HEK293 (cell line): ENCODE results near the gene ECHDC1.

ENCODE experiments used
- SETDB1 ChIP-seq: IDR thresholded peaks from one replicate; pipeline ENCODE4 v1.6.1; 2017; ENCODE audit warnings: mild to moderate bottlenecking, low read length, moderate library complexity, mixed read lengths; ENCODE audit not compliant: insufficient read length
- YY1 ChIP-seq: fragments of 450-650 bp; formaldehyde crosslinking; IDR thresholded peaks from 2 replicates; pipeline ENCODE4 v1.5.1; 2018; ENCODE audit warnings: missing biosample characterization, missing genetic modification characterization
- ZFP37 ChIP-seq: fragments of 450-650 bp; formaldehyde crosslinking; IDR thresholded peaks from 2 replicates; pipeline ENCODE4 v1.5.1; 2016; ENCODE audit warnings: missing biosample characterization, missing genetic modification characterization
- ZNF121 ChIP-seq: fragments of 450-650 bp; formaldehyde crosslinking; IDR thresholded peaks from 2 replicates; pipeline ENCODE4 v1.5.1; 2016; ENCODE audit warnings: missing biosample characterization, missing genetic modification characterization
- ZNF184 ChIP-seq: fragments of 450-650 bp; IDR thresholded peaks from 2 replicates; pipeline ENCODE4 v1.5.1; 2018; ENCODE audit warnings: missing biosample characterization, mild to moderate bottlenecking, missing genetic modification characterization
- ZNF23 ChIP-seq: fragments of 450-650 bp; formaldehyde crosslinking; IDR thresholded peaks from 2 replicates; pipeline ENCODE4 v1.5.1; 2016; ENCODE audit warnings: missing biosample characterization, missing genetic modification characterization, borderline replicate concordance
- ZNF354C ChIP-seq: fragments of 450-650 bp; formaldehyde crosslinking; IDR thresholded peaks from 2 replicates; pipeline ENCODE4 v1.5.1; 2016; ENCODE audit warnings: missing biosample characterization, missing genetic modification characterization, low read depth, borderline replicate concordance
- ZNF366 ChIP-seq: fragments of 450-650 bp; formaldehyde crosslinking; conservative IDR thresholded peaks from 2 replicates; pipeline ENCODE4 v1.5.1; 2016; ENCODE audit warnings: missing biosample characterization, missing genetic modification characterization
- ZNF624 ChIP-seq: fragments of 450-650 bp; formaldehyde crosslinking; IDR thresholded peaks from 2 replicates; pipeline ENCODE4 v1.5.1; 2017; ENCODE audit warnings: missing biosample characterization, missing genetic modification characterization
- ZNF670 ChIP-seq: fragments of 450-650 bp; formaldehyde crosslinking; IDR thresholded peaks from 2 replicates; pipeline ENCODE4 v1.5.1; 2016; ENCODE audit warnings: missing biosample characterization, missing genetic modification characterization, low read depth
- TF ChIP-seq, protein P1 (sequence below): fragments of 450-650 bp; formaldehyde crosslinking; IDR thresholded peaks from 2 replicates; pipeline ENCODE4 v1.5.1; 2016; ENCODE audit warnings: missing biosample characterization, missing genetic modification characterization
- TF ChIP-seq, protein P2 (sequence below): fragments of 450-650 bp; formaldehyde crosslinking; IDR thresholded peaks from 2 replicates; pipeline ENCODE4 v1.5.1; 2016; ENCODE audit warnings: missing biosample characterization, missing genetic modification characterization
- TF ChIP-seq, protein P3 (sequence below): fragments of 450-650 bp; formaldehyde crosslinking; IDR thresholded peaks from 2 replicates; pipeline ENCODE4 v1.5.1; 2016; ENCODE audit warnings: missing biosample characterization, missing genetic modification characterization

DNA sequence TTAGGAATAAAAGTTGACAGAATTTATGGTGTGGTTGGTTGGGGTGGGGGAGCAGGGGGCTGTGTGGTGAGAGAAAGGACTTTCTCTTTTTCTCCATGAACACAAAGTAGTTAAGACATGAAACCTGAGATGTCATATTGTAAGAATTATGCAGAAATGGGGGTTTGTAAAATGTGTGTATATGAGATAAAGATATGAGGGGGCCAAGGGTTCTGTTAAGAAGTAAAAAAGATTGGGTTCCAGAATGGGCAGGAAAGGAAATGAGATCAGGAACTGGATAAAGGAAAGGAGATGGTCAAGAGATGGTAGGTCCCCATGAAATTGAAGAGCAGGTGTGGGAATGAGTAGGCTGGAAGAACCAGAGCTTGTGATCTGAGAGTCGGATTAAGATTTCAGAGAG is 67.1 kb downstream of the ECHDC1 start:
- TF ChIP-seq ZNF670 (tag by site-specific recombination): no peak
- TF ChIP-seq, protein P1, sequence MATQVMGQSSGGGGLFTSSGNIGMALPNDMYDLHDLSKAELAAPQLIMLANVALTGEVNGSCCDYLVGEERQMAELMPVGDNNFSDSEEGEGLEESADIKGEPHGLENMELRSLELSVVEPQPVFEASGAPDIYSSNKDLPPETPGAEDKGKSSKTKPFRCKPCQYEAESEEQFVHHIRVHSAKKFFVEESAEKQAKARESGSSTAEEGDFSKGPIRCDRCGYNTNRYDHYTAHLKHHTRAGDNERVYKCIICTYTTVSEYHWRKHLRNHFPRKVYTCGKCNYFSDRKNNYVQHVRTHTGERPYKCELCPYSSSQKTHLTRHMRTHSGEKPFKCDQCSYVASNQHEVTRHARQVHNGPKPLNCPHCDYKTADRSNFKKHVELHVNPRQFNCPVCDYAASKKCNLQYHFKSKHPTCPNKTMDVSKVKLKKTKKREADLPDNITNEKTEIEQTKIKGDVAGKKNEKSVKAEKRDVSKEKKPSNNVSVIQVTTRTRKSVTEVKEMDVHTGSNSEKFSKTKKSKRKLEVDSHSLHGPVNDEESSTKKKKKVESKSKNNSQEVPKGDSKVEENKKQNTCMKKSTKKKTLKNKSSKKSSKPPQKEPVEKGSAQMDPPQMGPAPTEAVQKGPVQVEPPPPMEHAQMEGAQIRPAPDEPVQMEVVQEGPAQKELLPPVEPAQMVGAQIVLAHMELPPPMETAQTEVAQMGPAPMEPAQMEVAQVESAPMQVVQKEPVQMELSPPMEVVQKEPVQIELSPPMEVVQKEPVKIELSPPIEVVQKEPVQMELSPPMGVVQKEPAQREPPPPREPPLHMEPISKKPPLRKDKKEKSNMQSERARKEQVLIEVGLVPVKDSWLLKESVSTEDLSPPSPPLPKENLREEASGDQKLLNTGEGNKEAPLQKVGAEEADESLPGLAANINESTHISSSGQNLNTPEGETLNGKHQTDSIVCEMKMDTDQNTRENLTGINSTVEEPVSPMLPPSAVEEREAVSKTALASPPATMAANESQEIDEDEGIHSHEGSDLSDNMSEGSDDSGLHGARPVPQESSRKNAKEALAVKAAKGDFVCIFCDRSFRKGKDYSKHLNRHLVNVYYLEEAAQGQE (tag by site-specific recombination): no peak
- no peak for TF ChIP-seq YY1 (tag by site-specific recombination)
- TF ChIP-seq, protein P2, sequence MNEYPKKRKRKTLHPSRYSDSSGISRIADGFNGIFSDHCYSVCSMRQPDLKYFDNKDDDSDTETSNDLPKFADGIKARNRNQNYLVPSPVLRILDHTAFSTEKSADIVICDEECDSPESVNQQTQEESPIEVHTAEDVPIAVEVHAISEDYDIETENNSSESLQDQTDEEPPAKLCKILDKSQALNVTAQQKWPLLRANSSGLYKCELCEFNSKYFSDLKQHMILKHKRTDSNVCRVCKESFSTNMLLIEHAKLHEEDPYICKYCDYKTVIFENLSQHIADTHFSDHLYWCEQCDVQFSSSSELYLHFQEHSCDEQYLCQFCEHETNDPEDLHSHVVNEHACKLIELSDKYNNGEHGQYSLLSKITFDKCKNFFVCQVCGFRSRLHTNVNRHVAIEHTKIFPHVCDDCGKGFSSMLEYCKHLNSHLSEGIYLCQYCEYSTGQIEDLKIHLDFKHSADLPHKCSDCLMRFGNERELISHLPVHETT (tag by site-specific recombination): no peak
- TF ChIP-seq, protein P3, sequence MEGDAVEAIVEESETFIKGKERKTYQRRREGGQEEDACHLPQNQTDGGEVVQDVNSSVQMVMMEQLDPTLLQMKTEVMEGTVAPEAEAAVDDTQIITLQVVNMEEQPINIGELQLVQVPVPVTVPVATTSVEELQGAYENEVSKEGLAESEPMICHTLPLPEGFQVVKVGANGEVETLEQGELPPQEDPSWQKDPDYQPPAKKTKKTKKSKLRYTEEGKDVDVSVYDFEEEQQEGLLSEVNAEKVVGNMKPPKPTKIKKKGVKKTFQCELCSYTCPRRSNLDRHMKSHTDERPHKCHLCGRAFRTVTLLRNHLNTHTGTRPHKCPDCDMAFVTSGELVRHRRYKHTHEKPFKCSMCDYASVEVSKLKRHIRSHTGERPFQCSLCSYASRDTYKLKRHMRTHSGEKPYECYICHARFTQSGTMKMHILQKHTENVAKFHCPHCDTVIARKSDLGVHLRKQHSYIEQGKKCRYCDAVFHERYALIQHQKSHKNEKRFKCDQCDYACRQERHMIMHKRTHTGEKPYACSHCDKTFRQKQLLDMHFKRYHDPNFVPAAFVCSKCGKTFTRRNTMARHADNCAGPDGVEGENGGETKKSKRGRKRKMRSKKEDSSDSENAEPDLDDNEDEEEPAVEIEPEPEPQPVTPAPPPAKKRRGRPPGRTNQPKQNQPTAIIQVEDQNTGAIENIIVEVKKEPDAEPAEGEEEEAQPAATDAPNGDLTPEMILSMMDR (tag by site-specific recombination): no peak
- TF ChIP-seq ZNF184 (tag by site-specific recombination): no peak
- TF ChIP-seq ZFP37 (tag by site-specific recombination): no peak
- no peak for TF ChIP-seq SETDB1
- TF ChIP-seq ZNF354C (tag by site-specific recombination): no peak
- TF ChIP-seq ZNF121: no peak
- no peak for TF ChIP-seq ZNF624 (tag by site-specific recombination)
- no peak for TF ChIP-seq ZNF366 (tag by site-specific recombination)
- TF ChIP-seq ZNF23 (tag by site-specific recombination): no peak
